Dermis microvascular lymphatic vessel endothelial cell (primary cell): Measurements from ENCODE around the gene DNAJB7. TPM values are rescaled to one million over a fixed set of nuclear protein-coding genes. Genes with fewer than 3 reads are reported as not detected.
"Not testable (repeated sequence)": the region's sequence is repeated elsewhere in the genome, so short reads cannot be mapped to it uniquely, and the experiment has no call there.

Source experiments
- DNase-seq, 2 donors: peaks; one replicate each; pipeline versions ENCODE4 v3.0.0 to v3.0.0-alpha.2; 2010; ENCODE audit warnings: low read depth in 2 of 2
- total RNA-seq: library from RNA; depleted of rRNA; stranded (reverse); fragments of >200 nt; gene quantifications from 2 replicates; pipeline ENCODE4 v1.2.1, GENCODE V29; 2014

DNAJB7 gene
- total RNA-seq = not detected in 2 replicates

DNA sequence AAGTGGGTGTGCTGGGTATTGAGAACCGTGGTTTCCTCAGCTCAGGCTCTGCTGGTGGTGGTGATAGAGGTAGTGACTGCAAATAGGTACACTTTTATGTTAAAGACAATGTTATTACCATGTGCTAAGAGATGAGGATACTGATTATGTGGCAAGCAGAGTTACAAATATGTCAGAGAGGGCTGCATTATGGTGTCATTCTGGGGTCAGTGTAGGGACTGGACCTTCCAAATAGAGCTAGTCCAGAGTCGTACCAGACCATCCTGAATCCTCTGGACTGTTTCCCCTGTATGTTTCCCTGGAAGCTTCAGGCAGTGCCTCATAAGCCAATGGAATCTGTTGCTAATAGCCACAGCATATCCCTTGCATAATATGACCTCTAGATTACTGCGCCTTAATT, at the start of gene DNAJB7:
DNAJB7 (minus strand) TSS at position 101 of the 400 bp plus-strand sequence. CDS start 119 bp downstream, outside the sequence.
- no peak for DNase-seq

DNA sequence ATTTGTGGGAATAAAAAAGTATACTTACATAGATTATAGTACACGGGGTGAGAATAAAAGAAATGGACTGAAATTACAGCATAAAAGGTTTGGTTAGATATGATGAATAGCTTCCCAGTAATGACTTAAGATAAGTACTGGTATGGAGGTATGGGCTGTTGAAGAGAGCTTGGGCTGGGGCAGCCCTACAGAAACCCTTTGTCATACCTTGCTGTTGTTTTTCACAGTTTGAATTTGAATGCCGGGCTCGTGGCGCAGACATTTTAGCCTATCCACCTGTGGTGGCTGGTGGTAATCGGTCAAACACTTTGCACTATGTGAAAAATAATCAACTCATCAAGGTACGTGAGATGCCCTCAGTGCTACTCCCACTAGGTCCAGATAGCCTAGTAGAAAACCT, 47.0 kb upstream of the DNAJB7 start:
- DNase-seq = no peak

DNA sequence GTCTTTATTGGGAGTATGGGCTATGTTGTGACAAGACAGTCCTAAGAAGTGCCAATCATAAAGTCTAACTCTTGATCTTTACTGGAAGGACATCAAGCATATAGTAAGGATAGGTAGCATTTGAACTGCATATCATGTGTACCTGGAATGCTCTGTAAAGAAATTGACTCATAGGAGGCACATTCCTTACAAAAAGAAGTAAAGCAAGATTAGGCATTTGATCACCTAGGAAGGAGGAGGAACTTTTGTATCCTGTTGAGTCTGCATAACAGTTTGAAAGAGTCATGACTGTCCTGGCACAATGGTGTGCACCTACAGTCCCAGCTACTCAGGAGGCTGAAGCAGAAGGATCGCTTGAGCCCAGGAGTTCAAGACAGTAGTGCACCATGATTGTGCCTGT, 42.2 kb upstream of the DNAJB7 start:
- DNase-seq = no peak

DNA sequence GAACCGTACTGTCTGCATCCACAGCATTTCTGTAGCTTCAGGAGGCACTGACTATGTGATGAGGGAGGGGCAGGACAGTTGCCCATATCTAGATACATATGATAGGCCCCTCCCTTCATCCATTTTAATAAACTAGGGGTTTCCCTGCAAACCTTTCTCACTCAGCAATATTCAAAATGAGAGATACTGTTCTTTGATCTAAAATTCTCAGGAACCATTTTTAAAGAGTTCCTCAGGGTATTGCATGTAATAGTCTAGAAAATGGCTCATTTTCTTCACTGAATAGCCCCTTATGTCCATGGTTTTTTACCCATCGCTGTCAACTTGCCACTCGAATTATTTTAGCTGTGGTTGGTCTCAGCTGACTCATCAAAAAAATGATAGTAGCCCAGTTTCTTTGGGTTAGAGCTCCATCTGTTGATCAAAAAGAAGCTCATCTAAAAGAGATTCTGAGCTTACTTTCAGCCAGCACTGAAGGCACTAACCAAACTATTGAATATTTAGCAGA, 37.0 kb upstream of the DNAJB7 start:
- DNase-seq = peak; percentile 52 to 69

DNA sequence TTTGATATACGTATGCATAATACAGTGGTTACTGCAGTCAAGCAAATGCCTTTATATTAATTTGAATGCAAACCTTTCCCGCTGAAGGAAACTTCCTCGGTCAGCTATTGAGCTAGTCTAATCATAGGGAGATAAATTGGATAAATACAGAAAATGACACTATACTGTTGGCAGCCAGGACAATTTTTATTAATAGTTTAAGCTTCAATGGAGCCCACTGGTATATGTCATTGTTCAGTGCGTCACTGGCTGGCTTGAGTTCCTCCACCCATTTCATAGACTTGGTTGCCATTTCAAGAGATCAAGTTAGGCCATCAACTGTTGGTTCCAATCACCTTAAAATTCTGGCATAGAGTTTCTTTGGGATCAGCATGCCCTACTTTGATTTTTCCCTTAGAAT, 32.5 kb upstream of the DNAJB7 start:
- no peak for DNase-seq

DNA sequence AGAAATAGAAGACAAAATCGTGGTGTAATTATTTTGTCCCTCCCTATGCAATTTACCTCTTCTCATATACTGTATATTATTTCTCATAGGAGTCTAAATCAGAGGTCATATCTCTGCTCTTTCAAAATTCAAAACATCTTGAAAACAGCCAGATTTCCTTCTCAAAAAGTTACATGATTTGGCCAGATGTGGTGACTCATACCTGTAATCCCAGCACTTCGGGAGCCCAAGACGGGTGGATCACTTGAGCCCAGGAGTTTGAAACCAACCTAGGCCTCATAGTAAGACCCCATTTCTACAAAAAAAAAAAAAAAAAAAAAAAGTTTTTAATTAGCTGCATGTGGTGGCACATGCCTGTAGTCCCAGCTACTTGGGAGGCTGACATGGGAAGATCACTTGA, 29.0 kb upstream of the DNAJB7 start:
- DNase-seq = no peak

DNA sequence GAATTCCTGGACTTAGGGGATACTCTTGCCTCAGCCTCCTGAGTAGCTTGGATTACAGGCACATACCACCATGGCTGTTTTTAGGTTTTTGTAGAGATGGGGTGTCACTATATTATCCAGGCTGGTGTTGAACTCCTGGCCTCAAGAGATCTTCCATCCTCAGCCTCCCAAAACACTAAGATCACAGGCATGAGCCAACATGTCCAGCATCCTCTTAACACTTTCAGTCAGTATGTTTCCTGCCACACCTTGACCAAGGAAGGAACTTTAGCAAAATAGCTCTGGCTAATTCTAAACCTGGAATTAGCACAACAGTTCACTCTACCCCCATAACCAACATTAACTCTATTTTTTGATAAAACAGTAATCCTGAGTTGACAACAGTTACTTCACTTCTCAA, 27.2 kb upstream of the DNAJB7 start:
- no peak for DNase-seq

DNA sequence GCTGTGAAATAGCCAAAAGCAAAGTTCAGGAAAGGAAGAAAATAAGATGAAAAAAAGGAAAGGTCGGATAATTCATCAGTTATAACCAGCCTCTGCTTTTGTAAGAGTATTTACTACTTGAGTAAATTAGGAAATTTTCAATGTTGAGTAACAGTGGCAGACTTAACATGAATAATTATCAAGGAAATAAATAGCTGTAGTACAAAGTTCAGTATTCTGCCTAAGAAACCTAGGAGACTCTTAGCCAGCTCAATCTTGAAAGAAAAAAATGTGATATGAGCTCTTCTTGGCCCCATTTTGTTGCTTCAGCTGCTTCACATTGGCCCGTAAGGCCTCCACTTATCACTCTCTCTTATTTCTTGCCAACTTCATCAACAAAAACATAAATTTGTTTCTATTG, 17.0 kb upstream of the DNAJB7 start:
- no peak for DNase-seq

DNA sequence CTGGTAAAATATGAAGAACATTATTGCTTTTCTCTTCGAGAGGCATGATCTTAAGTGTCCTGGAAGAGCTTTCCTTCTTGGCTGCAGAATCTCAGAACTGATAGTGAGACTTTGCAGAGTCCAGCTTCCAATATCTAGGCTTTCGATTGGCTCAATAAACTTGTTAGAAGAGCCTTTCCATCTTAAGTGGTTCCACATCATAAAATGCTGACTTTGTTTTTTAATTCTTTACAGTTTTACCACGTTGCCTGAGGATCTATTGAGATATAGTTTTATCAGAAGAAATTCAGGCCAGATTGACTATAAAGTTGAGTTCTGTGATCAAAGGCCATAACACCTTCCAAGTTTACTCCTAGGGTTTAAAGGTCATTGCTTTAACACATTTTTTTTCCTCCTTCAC, 15.6 kb upstream of the DNAJB7 start:
- no peak for DNase-seq

DNA sequence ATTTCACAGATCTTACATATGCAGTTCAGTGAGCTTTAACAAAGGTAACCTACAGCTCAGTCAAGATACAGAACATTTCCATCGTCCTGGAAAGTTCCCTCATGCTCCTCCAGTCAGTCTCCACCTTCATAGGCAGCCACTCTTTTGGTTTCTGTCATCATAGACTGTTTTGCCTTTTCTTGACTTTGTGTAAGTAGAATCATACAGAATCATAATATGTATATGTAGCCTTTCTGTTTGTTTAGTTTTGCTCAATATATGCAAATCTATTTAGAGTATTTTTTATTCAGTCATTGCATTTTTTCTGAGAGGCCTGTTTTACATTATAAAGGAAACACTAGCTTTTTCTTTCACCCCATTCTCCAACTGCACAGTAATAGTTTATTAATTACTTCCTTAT, 15.0 kb upstream of the DNAJB7 start:
- no peak for DNase-seq

DNA sequence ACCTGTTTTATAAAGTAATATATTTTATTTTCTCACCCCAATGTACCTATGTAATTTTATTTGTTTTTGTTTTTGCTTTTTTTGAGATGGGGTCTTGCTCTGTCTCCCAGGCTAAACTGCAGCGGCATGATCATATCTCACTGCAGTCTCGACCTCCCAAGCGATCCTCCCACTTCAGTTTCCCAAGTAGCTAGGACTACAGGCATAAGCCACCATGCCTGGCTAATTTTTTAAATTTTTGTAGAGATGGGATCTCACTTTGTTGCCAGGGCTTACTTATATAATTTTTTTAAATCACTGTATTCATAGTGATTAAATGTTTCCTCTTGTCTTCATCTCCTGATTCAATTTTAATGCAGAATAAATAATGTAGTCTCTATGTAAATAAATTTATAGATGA, 13.2 kb upstream of the DNAJB7 start:
- DNase-seq = no peak

DNA sequence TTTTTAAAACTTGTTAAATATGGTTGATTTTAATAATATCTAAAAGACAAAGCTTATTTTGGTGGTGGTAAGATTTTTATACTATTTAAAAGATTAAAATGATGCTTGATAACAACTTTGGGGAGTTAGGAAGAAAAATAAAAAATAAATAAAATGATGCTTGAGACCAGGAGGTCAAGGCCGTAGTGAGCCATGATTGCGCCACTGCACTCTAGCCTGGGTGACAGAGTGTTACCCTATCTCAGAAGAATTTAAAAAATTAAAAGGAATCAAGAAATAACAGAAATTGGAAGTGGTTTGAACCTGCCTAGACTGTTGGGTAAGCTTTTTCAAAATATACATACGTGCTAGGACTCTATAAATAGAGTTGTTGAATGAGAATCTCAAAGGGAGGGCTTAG, 12.1 kb upstream of the DNAJB7 start:
- DNase-seq = no peak

DNA sequence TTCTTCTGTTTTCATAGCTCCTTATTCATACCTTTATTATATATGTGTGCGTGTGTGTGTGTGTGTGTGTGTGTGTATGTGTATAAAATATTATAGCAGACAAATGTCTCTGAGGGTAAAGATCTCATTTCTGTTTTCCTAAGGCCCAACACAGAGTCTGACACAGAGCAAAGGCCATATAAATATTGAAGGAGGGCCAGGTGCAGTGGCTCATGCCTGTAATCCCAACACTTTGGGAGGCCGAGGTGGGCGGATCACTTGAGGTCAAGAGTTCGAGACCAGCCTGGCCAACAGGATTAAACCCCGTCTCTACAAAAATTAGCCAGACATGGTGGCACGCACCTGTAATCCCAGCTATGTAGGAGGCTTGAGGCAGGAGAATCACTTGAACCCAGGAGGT, 6.5 kb upstream of the DNAJB7 start:
- not testable (repeated sequence) for DNase-seq

DNA sequence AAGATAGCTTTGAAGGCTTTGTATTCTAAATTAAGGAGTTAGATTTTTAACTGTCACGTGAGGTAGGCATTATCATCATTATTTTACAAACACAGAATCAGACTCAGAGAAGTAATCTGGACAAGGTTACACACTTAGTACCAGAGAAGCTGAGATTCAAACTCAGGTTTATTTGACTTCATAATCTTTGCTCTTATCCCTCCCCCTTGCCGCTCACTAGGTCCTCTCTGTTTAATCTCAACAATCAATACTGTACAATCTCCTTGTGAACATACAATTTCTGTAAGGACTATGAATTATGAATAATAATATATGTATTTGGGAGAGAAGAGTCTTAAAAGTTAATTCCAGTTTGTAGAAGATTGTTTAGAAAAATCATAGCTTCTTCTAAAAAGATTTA, 5.2 kb upstream of the DNAJB7 start:
- no peak for DNase-seq

DNA sequence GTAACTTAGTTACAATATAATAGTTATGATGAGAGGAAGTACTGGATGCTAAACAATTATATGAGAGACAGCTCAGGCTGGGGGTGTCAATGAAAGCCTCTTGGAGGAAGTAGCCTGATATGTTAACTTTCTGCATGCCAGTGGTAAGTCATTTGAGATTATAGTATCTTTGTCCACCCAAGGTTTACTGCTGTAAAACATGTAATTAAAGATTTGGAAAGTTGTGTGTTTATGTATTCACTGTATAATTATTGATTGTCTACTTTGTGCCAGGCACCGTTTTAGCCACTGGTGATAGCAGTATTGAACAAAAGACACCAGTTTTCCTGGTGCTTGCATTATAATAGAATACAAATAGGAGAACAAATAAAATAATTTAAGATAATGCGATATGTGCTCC, 624 bp upstream of the DNAJB7 start:
- no peak for DNase-seq

DNA sequence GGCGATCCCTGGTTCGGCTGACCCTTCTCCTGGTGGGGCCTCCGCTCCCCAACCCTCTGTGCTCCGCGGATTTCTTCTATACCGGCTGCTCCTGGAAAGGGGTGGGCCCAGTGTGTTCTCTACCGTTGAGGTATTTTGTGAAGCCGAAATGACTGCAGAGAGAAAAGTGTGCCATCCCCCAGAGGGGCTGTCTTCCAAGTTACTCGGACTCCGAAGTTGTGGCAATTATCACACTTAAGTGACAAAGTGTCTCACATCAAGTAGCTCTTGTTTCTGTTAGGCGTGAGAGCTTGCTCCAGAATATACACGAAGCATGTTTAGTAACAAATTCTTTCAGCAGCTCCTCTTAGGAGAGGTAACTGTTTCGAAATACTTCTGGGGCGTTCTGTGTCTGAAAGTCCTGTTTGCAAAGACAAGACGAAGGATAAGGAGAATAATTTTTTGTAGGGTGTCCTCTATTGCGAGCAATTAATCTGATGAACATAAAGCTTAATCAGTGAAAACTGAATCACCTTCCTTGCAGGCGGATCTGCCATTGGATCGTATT, 4.5 kb downstream of the DNAJB7 start:
- no peak for DNase-seq

DNA sequence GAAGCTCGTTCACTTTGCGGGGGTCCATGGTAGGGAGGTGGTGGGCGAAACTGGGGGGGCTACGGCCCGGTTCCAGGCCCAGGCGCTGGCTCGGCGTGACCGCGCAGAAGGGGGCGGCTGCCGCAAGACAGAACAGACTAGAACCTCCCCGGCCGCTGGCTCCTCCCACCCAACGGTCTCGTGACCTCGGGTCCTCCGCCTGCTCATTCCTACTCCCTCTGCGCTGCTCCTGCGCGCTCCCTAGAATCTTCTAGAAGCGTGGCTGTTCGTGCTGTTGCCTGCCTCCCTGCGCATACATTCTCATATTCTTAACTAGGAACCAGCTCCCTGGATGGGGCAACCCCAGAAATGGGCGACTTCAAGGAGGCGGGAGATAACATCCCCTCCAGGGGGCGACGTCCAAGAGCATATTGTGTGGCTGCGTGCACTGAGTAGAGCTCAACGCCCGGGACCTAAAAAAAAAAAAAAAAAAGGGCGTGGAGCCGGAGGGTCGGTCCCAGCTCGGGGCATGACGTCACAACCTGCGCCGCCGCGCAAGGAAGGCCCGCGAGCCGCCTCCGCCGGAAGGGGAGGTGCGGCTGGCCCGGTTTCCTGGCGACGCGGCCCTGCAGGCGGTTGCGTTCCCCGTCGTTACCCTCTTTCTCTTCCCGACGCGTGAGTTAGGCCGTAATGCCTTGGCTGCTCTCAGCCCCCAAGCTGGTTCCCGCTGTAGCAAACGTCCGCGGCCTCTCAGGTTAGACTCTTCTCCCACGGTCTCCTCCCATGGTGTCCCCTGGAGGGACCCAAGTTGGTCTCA, 5.2 kb downstream of the DNAJB7 start, which contains the start of the genes ST13 and XPNPEP3:
ST13 (minus strand) TSS at position 127 of the 796 bp plus-strand sequence; CDS start at position 28, 99 bp downstream.
XPNPEP3 (plus strand) TSS at position 636 of the 796 bp plus-strand sequence; CDS start at position 670, 34 bp downstream.
- DNase-seq = peak; percentile 89 to 96

DNA sequence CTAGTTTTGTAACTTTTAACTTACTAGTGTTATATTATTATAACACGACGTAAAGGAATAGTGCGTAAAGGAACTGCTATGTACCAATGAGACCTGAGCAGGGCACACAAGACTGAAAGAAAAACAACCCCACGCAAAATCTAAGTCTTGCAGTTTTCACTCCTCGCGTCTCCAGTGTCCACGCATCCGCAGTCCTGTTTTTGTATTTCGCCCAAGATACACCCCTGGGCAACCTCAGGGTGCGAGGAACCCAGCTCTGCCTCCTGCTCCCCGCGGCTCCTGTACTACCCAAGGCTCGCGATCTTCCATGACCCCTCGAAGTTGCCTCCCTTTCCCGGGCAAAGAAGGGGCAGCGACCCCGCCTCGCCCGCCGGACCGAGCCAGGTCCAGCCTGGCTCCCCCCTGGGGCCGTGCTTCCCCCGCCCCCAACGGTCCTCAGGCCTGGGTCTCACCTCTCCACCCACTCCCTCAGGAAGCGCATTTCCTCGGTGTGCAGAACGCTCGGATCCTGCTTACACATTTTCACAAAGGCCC, 5.9 kb downstream of the DNAJB7 start:
- peak in 1 of 2 donors; percentile 37 for DNase-seq

DNA sequence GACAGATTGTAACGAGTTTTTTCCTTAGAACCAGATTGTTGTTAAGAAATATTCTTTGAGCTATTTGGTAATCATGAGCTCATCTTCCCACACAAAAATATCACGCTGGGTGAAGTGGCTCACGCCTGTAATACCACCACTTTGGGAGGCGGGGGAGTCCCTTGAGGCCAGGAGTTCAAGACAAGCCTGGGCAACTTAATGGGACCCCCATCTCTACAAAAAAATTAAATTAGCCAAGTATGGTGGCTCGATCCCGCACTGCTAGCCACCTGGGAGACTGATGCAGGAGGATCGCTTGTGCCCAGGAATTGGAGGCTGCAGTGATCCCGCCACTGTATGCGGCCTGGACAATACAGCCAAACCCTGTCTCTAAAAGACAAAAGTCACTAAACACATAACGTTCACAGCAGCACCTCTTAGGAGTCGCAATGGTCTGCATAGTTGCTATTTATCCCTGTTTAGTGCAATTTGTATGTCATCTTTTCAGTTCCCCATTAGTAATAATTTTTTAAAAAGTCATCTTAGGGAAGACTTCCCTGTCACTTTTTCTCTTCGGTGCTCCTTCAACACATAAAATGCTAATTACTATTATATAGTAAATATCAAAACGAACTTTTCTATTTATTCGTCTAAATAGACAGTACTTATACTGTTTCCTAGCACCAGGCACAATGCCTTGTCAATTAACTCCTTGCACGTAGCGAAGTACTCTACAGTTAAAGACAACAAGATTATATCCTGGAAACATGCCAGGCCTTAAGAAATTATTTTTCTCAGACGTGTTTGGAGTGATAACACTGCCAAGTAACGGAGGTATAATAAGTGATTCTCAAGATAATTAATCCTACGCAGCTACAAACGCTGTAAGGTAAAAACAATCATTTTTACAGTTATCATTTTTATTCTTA, 6.6 kb downstream of the DNAJB7 start:
- peak in 1 of 2 donors; percentile 57 for DNase-seq

DNA sequence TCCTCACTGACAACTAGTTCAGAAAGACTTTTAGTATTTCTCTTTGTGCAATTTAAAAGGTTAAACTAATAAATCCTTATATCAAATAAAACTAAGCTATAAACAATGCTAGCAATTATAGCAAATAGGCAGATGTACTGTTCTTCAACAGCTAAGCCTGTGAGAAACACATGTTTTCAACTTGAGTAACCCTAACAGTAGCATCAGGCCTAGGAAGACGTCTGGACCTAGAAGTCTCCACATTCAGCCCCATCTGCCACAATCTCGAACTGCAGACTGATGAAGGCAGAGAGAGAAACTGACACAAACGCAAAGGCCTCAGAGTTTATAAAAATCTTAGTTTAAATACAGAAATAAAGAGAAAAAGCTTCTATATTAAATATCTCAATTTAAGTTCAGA, 8.0 kb downstream of the DNAJB7 start:
- DNase-seq = no peak

DNA sequence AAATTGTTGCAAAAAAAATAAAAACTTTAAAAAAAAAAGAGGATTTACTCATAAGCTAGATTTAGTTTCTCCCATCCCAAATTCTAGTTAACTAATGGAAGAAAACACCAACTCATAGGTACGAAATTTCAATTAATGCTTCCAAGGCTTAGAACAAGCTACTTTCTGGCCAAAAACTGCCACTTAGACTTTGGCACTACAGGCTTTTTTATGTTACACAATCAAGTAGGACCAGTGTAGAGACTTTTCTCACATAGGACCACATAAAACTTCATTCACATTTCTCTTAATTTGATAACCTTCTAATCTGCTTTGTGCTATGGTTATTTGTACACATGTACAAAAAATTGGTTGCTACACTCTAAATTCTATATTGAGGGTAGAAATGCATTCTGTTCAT, 8.6 kb downstream of the DNAJB7 start:
- no peak for DNase-seq

DNA sequence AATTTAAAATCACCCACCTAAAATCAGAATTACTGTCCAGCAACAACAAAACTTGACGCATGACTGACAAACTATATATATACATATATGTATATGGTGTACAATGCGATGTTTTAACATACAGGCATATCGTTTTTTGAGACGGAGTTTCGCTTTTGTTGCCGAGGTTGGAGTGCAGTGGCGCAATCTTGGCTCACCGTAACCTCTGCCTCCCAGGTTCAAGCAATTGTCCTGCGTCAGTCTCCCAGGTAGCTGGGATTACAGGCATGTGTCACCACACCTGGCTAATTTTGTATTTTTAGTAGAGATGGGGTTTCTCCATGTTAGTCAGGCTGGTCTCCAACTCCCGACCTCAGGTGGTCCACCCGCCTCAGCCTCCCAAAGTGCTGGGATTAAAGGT, 16.1 kb downstream of the DNAJB7 start:
- not testable (repeated sequence) for DNase-seq
